Esophagus mucosa (tissue), 1 donor: ENCODE results near the gene WDCP. TPM values are rescaled to one million over a fixed set of nuclear protein-coding genes. Genes with fewer than 3 reads are reported as not detected.
"Not testable (repeated sequence)": the region's sequence is repeated elsewhere in the genome, so short reads cannot be mapped to it uniquely, and the experiment has no call there.

Source experiments
- ATAC-seq: fragments of 200-7000 bp; cut with Tn5 transposase; one replicate; pipeline ENCODE4 v1.9.1; 2020
- total RNA-seq: library from RNA; stranded (reverse); gene quantifications from one replicate; pipeline ENCODE4 v1.2.4, GENCODE V29; 2023
- donor health status: DM: yes; HTN: yes; CAD: no.

WDCP gene
- total RNA-seq, 1 donor from 2014 or later: 3.3 TPM

- ATAC-seq: peak; percentile 91
Observed at GRCh38 chr2:24021122-24021998, 25.8 kb downstream of the WDCP start.

DNA sequence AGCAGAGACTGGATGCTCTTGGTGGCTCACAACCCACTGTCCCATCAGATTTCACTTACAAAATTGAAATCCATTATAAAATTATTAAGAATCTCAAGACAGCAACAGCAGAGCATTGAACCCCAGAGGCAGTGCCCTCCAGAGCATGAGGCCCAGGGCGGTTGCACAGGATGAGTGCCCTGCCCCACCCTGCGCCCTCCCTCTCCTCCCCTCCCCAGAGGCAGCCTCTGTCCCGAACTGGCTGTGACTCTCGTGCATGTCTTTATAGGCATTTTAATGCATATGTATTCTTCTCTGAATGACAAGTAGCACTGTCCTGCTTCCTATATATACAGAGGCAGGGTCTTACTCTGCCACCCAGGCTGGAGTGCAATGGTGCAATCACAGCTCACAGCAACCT lies 26.9 kb downstream of the WDCP start:
- no peak for ATAC-seq

DNA sequence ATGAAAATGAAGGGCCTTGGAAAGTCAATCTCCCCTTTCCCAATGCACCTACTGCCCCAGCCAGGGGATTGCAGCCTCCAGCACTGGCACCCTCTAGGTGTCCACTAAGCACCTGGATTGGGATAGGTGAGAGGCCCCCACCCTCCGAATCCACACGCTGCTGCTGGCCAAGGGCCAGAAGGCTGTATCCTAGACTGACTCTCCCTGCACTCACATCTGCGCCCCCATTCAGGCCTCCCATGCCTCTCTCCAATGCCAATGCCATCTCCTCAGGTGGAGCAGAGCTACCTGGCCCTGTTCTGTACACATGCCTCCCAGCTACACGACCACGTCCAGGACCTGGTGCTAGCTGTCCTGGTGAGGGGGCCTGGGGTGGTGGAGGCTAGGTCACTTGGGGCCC lies 27.5 kb downstream of the WDCP start:
- ATAC-seq: no peak

DNA sequence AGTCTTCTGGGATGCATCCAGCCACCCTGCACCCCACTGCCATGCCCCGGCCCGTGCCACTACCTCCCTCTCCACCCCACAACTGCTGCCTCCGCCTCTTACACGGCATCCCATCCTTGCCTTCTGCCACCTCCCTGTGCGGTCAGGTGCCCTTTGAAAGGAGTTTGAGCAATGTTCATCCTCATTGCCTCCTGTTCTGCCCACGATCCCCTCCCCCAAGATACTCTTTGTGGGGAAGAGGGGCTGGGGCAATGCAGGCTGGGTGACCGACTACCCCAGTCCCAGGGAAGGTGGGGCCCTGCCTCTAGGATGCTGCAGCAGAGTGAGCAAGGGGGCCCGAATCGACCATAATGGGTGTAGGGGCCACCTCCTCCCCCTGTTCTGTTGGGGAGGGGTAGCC lies 28.9 kb downstream of the WDCP start:
- ATAC-seq: no peak

DNA sequence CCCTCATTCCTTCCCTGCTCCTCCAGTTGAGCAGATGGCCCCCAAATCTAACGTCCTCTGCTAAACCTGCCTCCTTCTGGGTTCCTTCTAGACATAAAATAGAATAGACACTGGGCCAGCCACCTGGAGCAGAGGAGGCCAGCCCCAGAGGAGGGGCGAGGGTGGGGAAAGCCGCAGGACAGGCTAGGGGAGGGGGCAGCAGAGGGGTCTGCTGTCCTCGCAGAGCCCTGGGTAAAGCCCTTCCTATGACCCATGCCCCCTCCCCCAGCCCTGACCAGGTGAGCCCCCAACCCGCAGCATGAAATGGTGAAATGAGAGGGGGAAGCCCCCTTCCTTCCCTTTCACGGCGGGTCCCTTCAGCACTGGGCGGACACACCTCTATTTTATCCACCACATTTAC lies 29.5 kb downstream of the WDCP start:
- ATAC-seq: no peak

DNA sequence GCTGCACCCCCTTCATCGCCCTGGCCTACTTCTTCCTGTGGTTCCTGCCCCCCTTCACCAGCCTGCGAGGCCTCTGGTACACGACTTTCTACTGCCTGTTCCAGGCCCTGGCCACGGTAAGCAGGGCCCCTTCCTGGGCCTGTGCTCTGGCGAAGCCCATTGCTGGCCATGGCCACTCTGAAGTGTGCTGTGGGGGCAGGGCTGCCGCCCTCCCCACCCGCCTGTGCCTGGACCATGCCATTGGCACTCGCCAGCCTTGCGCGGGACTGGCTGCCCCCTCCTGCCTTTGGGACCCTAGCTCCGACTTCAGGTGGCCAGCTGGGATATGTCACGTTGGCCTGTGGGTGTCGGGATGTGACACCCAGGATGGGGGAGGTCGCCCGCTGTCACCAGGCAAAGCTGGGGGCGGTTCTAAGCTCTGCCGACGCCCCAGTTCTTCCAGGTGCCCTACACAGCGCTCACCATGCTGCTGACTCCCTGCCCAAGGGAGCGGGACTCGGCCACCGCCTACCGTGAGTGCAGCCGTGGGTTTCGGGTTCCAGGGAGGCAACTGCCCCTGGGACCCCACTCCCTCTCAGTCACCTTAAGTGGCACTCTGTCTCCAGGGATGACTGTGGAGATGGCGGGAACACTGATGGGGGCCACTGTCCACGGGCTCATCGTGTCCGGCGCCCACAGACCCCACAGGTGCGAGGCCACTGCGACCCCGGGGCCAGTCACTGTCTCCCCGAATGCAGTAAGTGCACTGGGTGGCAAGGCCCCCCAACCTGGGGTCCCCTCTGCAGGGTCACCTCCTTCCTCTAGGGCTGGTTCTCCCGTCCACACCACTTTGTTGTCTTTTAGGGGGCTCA lies 30.1 kb downstream of the WDCP start:
- no peak for ATAC-seq

DNA sequence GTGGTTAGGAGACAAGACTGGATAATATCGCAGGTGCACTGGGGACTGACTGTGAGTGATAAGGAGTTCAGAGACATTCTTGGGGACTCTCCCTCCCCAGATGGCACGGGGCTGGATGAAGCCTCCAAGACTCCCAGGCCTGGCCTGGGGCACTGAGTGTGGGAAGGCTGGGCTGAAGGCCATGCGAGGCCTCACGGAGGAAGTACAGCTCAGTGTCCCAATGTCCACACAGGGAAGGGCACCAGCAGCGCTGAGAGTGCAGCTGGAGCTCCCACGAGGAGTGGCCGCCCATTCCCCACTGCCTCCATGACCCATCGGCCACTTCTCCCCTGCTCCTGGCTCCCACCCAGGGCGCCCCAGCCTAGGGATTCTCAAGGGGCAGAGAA lies 30.8 kb downstream of the WDCP start:
- ATAC-seq: no peak

- peak; percentile 45 for ATAC-seq
Observed at GRCh38 chr2:24015562-24016375, 31.4 kb downstream of the WDCP start.

DNA sequence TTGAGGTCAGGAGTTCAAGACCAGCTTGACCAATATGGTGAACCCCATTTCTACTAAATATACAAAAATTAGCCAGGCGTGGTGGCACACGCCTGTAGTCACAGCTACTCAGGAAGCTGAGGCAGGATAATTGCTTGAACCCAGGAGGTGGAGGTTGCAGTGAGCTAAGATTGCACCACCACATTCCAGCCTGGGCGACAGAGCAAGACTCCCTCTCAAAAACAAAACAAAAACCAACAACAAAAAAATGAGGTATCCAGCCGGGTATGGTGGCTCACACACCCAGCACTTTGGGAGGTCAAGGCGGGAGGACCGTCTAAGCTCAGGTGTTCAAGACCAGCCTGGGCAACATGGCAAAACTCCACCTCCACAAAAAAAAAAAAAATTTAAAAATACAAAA lies 32.3 kb downstream of the WDCP start:
- not testable (repeated sequence) for ATAC-seq

DNA sequence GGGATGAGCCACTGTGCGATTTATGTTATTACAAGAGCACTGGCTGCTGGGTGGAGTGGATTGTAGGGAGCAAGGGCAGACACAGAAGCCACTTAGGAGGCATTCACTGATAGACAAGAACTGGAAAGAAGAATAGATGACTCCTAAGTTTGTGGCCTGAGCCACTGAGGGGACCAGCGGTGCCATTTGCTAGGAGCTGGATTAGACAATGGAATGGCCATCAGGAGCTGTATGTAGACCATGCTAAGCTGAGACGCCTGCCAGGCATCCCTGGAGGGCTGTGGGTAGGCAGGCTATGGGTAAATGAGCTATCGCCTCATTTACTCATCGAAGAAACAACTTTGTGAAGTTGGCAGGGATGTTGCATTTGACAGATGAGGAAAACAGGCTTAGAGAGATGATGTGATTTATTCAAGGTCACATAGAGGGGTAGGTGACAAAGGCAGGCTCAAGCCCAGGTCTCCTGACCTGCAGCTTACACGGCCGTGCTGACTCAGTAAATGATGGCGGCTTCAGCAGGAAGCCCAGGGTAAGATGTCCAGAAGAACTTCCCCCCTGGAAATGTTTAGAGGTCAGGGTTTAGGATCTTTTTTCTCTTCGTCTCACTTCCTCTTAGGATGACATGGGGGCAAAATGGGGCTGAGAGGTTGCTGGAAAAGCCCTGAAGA lies 34.5 kb downstream of the WDCP start:
- no peak for ATAC-seq

- ATAC-seq: peak; percentile 24
Observed at GRCh38 chr2:24011250-24012104, 35.7 kb downstream of the WDCP start.

DNA sequence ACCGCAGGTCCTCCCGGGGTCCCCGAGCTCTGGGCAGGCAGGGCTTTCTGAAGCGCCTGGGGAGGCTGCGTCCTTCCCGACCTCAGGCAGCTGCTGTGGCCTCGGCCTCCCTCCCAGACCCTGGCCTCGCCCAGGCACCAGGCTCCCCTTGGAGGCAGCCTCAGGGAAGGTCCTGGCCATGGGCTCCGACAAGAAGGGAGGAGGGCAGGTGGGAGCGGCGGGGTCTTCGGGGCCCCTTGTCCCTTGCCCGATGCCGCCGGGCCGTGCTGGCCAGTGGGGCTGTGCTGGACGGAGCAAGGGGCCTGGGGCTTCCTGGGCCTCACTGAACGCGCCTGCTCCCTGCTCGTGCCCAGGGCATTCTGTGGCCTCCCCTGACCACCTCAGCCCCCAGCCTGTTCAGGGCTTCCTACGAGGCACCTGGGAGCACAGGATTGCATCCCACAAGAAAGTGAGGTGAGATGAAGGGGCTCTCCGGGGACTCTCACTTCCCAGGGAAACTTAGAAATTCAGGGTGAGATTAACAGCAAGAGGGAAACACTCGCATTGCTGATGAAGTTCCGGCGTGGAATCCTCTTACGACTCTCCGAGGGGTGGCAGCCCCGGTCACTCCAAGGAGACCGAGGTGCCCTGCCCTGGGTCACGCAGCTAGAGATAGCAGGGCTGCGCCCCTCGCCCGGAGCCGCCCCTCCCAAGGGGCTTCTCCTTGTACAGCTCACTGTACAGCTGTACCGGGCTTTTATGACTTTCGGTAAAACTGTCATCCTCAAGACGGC lies 36.5 kb downstream of the WDCP start:
- peak; percentile 19 for ATAC-seq

DNA sequence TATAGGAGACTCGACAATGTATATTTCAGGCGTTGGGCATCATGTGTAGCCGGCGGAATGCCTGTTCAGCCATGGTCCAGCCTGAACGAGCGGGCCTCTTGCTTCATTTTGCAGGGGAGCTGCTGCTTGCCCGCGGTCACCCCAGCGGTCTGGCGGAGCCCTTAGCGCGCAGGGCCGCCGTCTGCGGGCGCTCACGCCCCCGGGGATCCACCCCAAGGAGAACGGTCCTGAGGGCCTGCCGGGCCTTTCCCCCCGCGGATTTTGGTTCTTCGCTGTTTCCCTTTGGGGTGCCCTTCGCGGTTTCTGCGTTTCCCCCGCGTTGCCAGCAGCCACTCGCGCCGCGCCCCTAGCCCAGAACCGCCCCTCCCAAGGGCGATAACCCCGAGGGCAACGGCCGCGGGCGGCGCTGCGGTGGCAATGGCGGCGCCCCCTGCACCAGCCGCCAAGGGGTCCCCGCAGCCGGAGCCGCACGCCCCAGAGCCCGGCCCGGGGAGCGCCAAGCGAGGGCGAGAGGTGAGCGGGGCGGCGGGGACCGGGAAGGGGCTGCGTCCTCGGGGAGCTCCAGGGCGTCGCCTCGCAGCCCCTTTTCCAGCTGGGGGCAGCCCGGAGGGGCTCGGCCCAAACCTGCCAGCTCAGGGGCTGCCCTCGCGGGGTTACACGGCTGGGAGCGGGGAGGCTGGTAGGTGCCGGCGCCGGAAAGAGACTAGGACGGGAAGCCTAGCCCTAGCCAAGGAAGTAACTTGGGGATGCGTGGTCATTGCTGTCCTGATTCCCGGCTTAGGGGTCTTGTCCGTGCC lies 37.3 kb downstream of the WDCP start, which contains the start of gene MFSD2B:
Gene MFSD2B (plus strand): TSS at position 406 of the 797 bp plus-strand sequence. CDS start 12 bp downstream, at position 418.
- peak; percentile 35 for ATAC-seq

DNA sequence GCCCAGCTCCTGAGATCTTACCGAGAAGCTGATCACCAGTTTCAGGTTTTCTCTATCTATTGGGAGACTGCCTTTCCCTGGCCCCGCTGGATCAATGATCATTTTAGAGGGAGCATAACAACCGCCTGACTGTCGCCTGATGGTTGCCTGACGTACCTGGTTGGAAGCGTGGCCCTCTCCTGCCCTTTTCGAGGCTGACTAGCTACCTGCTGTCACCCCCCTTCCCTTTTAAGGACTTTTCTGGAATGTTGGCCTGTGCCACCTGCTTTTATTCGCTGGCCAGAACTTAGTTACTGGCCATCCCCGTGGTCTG lies 37.9 kb downstream of the WDCP start:
- no peak for ATAC-seq

DNA sequence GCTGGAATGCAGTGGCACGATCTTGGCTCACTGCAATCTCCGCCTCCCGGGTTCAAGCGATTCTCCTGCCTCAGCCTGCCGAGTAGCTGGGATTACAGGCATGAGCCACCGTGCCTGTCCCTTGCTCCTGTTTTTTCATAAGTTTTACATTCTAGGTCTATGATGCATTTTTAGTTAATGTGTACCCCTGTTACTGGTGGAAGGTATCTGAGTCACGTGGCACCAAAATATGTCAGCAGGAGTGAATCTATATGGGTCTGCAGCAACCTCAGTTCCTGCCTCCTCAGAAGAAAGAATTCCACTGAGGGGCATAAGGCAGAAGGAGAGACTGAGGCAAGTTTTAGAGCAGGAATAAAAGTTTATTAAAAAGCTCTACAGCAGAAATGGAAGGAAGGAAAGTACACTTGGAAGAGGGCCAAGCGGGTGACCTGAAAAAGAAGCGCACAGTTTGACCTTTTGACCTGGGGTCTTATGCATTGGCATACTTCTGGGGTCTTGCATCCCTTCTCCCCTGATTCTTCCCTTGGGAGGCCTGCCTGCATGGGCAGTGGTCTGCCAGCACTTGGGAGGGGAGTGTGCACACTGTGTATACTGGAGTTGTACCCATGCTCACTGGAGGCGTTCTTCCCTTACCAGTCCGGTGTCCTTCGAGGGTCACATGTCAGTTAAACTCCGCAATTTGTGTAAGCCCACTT lies 38.4 kb downstream of the WDCP start:
- no peak for ATAC-seq

GRCh38 chr2:24007693-24008092 lies 39.5 kb downstream of the WDCP start:
- ATAC-seq: no peak

DNA sequence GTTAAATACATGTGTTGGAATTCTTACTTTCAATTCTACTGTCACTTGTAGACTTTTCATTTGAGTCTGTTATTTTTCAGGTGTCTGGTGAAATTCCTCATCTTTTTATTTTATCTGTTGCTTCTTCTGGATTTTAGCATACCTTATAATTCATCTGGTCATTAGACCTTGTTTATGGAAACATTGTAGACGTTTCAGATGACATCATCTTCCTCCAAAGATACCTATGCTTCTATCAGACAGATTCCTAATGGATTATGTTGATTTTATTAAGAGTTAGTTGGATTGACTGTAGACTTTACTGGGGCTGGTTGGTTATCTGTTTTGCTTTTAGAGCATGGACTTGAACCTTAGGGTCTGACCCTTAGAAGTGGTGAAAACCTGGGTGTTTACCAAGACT lies 52.6 kb downstream of the WDCP start:
- no peak for ATAC-seq

- no peak for ATAC-seq
Observed at GRCh38 chr2:23993736-23994269, 53.4 kb downstream of the WDCP start.

DNA sequence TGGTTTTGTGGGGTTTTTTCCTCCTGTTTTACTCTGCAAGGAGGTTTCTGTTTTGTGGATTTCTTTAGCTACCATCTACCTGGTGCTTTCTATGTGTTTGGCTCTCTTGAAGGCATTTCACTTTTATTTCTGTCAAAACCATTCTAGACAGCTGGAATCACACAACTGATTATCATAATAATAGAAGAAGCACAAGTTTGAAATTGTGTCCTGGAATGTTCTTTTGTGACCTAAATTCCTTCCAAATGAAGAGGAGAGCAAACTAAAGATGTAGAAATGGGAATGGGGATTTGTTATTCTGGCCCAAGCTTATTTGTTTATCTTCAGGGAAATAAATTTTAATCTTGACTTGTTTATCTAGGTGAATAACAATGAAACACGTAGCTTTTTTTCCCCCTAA lies 54.3 kb downstream of the WDCP start:
- no peak for ATAC-seq
